Stomach (tissue), 19 donors: ENCODE measurements around the gene NCOR1. TPM values are rescaled to one million over a fixed set of nuclear protein-coding genes. Genes with fewer than 3 reads are reported as not detected.
A peak's percentile ranks its signal among the peaks of the same experiment; 100 is the strongest.

Experiments used
- DNase-seq, 2 donors: peaks; one replicate each; pipeline versions ENCODE4 v3.0.0 to v3.0.0-alpha.2; 2013 to 2019
- H3K27ac ChIP-seq, 5 donors: fragments of 200-600 bp in 4 of 5; sonication (generic) in 4 of 5; one replicate each; pipeline ENCODE4 v1.5.1; 2013 to 2019; ENCODE audit warnings: mild to moderate bottlenecking in 1 of 5, moderate library complexity in 1 of 5
- H3K27me3 ChIP-seq, 3 donors: fragments of 200-600 bp; sonication (generic); one replicate each; pipeline ENCODE4 v1.5.1; 2017 to 2019; ENCODE audit warnings: mixed run types in 1 of 3
- H3K36me3 ChIP-seq, 4 donors: fragments of 200-600 bp; sonication (generic); 1 replicate in 3 of 4; 2 replicates in 1 of 4; pipeline ENCODE4 v1.5.1; 2016 to 2019
- H3K4me1 ChIP-seq, 4 donors: fragments of 200-600 bp; sonication (generic); one replicate each; pipeline ENCODE4 v1.5.1; 2016 to 2019
- H3K4me3 ChIP-seq, 4 donors: fragments of 200-600 bp; sonication (generic) in 3 of 4; one replicate each; pipeline ENCODE4 v1.5.1; 2016 to 2019; ENCODE audit warnings: mild to moderate bottlenecking in 1 of 4
- H3K9me3 ChIP-seq, 4 donors: fragments of 200-600 bp; sonication (generic); one replicate each; pipeline ENCODE4 v1.5.1; 2016 to 2019
- CTCF ChIP-seq, 7 experiments: fragments of 450-650 bp in 4 of 7; fragments of 200-600 bp in 3 of 7; sonication (generic) in 3 of 7; IDR thresholded peaks; one replicate each; pipeline ENCODE4 v1.5.1; 2016 to 2019; ENCODE audit warnings: antibody characterized with exemption in 7 of 7, control low read depth in 2 of 7, mild to moderate bottlenecking in 1 of 7
- EP300 ChIP-seq: sonication (generic); formaldehyde crosslinking; IDR thresholded peaks from one replicate; pipeline ENCODE4 v1.6.1; 2017; ENCODE audit warnings: antibody characterized with exemption
- POLR2A ChIP-seq, 4 donors: fragments of 450-650 bp; IDR thresholded peaks; one replicate each; pipeline ENCODE4 v1.6.1; 2016; ENCODE audit warnings: antibody characterized with exemption in 4 of 4, control low read depth in 2 of 4, mild to moderate bottlenecking in 1 of 4, moderate library complexity in 1 of 4
- POLR2AphosphoS5 ChIP-seq, 3 donors: sonication (generic); formaldehyde crosslinking; IDR thresholded peaks; one replicate each; pipeline ENCODE4 v1.6.1; 2016; ENCODE audit warnings: antibody characterized with exemption in 3 of 3
- WGBS, 5 donors: extraction: QIAGEN DNeasy Blood & Tissue Kit in 3 of 5; methylation state at CpG; one replicate each; pipeline versions ENCODE4 v1.1.5 to v1.1.7; 2013 to 2018; 5-methylcytosine and 5-hydroxymethylcytosine counted together
- intact Hi-C: fragments of 100-400 bp; cut with DNase I; formaldehyde crosslinking; loops from one replicate; pipeline ENCODE4 v1.15.1; 2023; ENCODE audit warnings: low total_unique reads
- long read RNA-seq, 10 donors: transcript quantifications; one replicate each; lab custom pipeline, GENCODE V29; 2026
- polyA plus RNA-seq, 3 donors: library from polyadenylated mRNA; stranded (reverse); fragments of 200-250 nt; gene quantifications; one replicate each; pipeline ENCODE4 v1.2.3, GENCODE V29; 2013
- total RNA-seq, 5 donors: library from RNA; depleted of rRNA; stranded (reverse); fragments of >200 nt; gene quantifications; one replicate each; pipeline versions ENCODE4 v1.1.0 to v1.2.3, GENCODE V29; 2014 to 2016
- donor health status: healthy with polysubstance abuse.
- donor health status: Bipolar disorder and iron deficiency.
- donor health status: healthy.

Gene NCOR1
- total RNA-seq (100 to 1,000 TPM; 226 to 444 (median 280) TPM), polyA plus RNA-seq (100 to 1,000 TPM in 1 of 3 donors, 10 to 100 TPM in 2; 28.7 to 357 (median 80.1) TPM)
- long read RNA-seq, donor 1, partial matches to known transcripts, result 0 of 4 reads
- long read RNA-seq, donor 1, other reads (novel, unspliced or antisense), result 0 of 4 reads
- long read RNA-seq, donor 2, partial matches to known transcripts, result 38 of 53 reads
- long read RNA-seq, donor 2, other reads (novel, unspliced or antisense), result 0 of 53 reads
- long read RNA-seq, donor 3, partial matches to known transcripts, result 0 of 4 reads
- long read RNA-seq, donor 3, other reads (novel, unspliced or antisense), result 0 of 4 reads
- long read RNA-seq, donor 4, result 0 reads
- long read RNA-seq, donor 5, partial matches to known transcripts, result 27 of 35 reads
- long read RNA-seq, donor 5, other reads (novel, unspliced or antisense), result 0 of 35 reads
- long read RNA-seq, donor 6, transcript NCOR1-222 (4 exons, 672 nt), result major isoform, 9 of 89 reads
- long read RNA-seq, donor 6, transcript NCOR1-220 (3 exons, 1,352 nt), result minor isoform, 6 of 89 reads
- long read RNA-seq, donor 6, partial matches to known transcripts, result 68 of 89 reads
- long read RNA-seq, donor 6, other reads (novel, unspliced or antisense), result 0 of 89 reads
- long read RNA-seq, donor 7, partial matches to known transcripts, result 6 of 13 reads
- long read RNA-seq, donor 7, other reads (novel, unspliced or antisense), result 0 of 13 reads
- long read RNA-seq, donor 8, partial matches to known transcripts, result 23 of 30 reads
- long read RNA-seq, donor 8, other reads (novel, unspliced or antisense), result 0 of 30 reads
- long read RNA-seq, donor 9, partial matches to known transcripts, result 28 of 41 reads
- long read RNA-seq, donor 9, other reads (novel, unspliced or antisense), result 0 of 41 reads
- long read RNA-seq, donor 10, partial matches to known transcripts, result 35 of 46 reads
- long read RNA-seq, donor 10, other reads (novel, unspliced or antisense), result 5 of 46 reads

- peak within 1 kb of the TSS; percentile 82 to 97 (median 94) for H3K4me3 ChIP-seq
- intact Hi-C loops, result no loop called here
- peaks cover 0 to 7% (median 6%) of the 10 kb centered on the region in 4 donors for H3K36me3 ChIP-seq
- no peaks in the 10 kb centered on the region for H3K27me3 ChIP-seq
- TF ChIP-seq POLR2A (IDR thresholded peaks at IDR 0.05) (peak in 1 of 4 donors; percentile 52), POLR2AphosphoS5 (IDR thresholded peaks at IDR 0.05) (peak; percentile 11 to 91 (median 88)), EP300 (no peak), CTCF (IDR thresholded peaks at IDR 0.05) (peak in 5 of 7 experiments; percentile 10 to 49 (median 22))
- DNase-seq, result peak; percentile 94 to 98
- no peaks in the 10 kb centered on the region for H3K9me3 ChIP-seq
- H3K4me1 ChIP-seq, result peaks cover 17 to 73% (median 60%) of the 10 kb centered on the region in 4 donors
- 0 to 1% (median 1%) methylated on average over 12 to 82 of the region's 82 CpGs for WGBS, 5 donors
- peak within 1 kb of the TSS; percentile 95 to 98 (median 97) for H3K27ac ChIP-seq
These were observed at the start of gene NCOR1 for GRCh38 chr17:16215273-16215964. Gene NCOR1 (minus strand): TSS chr17:16215534. CDS start chr17:16194569, 20,965 bp downstream.

- Histone ChIP-seq H3K9me3 (no peaks in the 10 kb centered on the region), H3K4me1 (peaks cover 0 to 10% (median 1%) of the 10 kb centered on the region in 4 donors), H3K36me3 (peaks cover 0 to 6% (median 0%) of the 10 kb centered on the region in 4 donors), H3K27me3 (no peaks in the 10 kb centered on the region), H3K4me3 (no peak overlapping the region), H3K27ac (no peak overlapping the region)
- no peak for DNase-seq
- WGBS, 5 donors, result 96 to 100% (median 99%) methylated on average over 4 of the region's 4 CpGs
- intact Hi-C loops, result no loop called here
- TF ChIP-seq POLR2A (IDR thresholded peaks at IDR 0.05) (no peak), POLR2AphosphoS5 (IDR thresholded peaks at IDR 0.05) (no peak), CTCF (IDR thresholded peaks at IDR 0.05) (no peak), EP300 (no peak)
These were observed 46.9 kb upstream of the NCOR1 start for GRCh38 chr17:16262201-16262600.

- 77 to 96% (median 91%) methylated on average over 3 of the region's 3 CpGs for WGBS, 5 donors
- no peak for DNase-seq
- Histone ChIP-seq H3K4me3 (no peak overlapping the region), H3K27me3 (no peaks in the 10 kb centered on the region), H3K27ac (no peak overlapping the region), H3K36me3 (peaks cover 0 to 6% (median 0%) of the 10 kb centered on the region in 4 donors), H3K9me3 (no peaks in the 10 kb centered on the region), H3K4me1 (peaks cover 0 to 17% (median 7%) of the 10 kb centered on the region in 4 donors)
- intact Hi-C loops, result no loop called here
- no peak for TF ChIP-seq POLR2AphosphoS5 (IDR thresholded peaks at IDR 0.05)
- no peak for TF ChIP-seq EP300
- TF ChIP-seq CTCF (IDR thresholded peaks at IDR 0.05), result no peak
- no peak for TF ChIP-seq POLR2A (IDR thresholded peaks at IDR 0.05)
These were observed 45.7 kb upstream of the NCOR1 start for GRCh38 chr17:16261049-16261448.
